Neural cell (in vitro differentiated cells): Measurements from ENCODE around the gene CGNL1. TPM values are rescaled to one million over a fixed set of nuclear protein-coding genes. Genes with fewer than 3 reads are reported as not detected.

Source experiments
- H2AFZ ChIP-seq: fragments of 200-600, 300-800 bp; sonication (generic), shearing (Covaris generic); 2 replicates; pipeline ENCODE4 v1.6.0; 2014; ENCODE audit warnings: low read depth, mild to moderate bottlenecking, antibody characterized with exemption, low read length, moderate library complexity
- H3F3A ChIP-seq: fragments of 200-600 bp; shearing (Covaris generic); 2 replicates; pipeline ENCODE4 v1.6.1; 2016; ENCODE audit warnings: mild to moderate bottlenecking, moderate library complexity, mixed read lengths, antibody characterized with exemption, low read length; ENCODE audit not compliant: insufficient read depth, poor library complexity, severe bottlenecking
- H3K27ac ChIP-seq: fragments of 200-600, 300-800 bp; sonication (generic), shearing (Covaris generic); 2 replicates; pipeline ENCODE4 v1.5.1; 2014; ENCODE audit warnings: mild to moderate bottlenecking, low read length, moderate library complexity
- H3K27me3 ChIP-seq: fragments of 300-800, 200-600 bp; sonication (generic), shearing (Covaris generic); 2 replicates; pipeline ENCODE4 v1.6.0; 2014; ENCODE audit warnings: mild to moderate bottlenecking, low read depth, low read length, moderate library complexity; ENCODE audit not compliant: insufficient read depth
- H3K36me3 ChIP-seq: fragments of 300-800, 200-600 bp; sonication (generic), shearing (Covaris generic); 2 replicates; pipeline ENCODE4 v1.5.1; 2014; ENCODE audit warnings: mild to moderate bottlenecking, antibody characterized with exemption, low read length, moderate library complexity; ENCODE audit not compliant: insufficient read depth
- H3K4me2 ChIP-seq: fragments of 300-800, 200-600 bp; sonication (generic), shearing (Covaris generic); 2 replicates; pipeline ENCODE4 v1.6.0; 2014; ENCODE audit warnings: mild to moderate bottlenecking, low read length
- H3K4me3 ChIP-seq: fragments of 300-800, 200-600 bp; sonication (generic), shearing (Covaris generic); 2 replicates; pipeline ENCODE4 v1.5.1; 2014; ENCODE audit warnings: mild to moderate bottlenecking, low read length, moderate library complexity
- H3K79me2 ChIP-seq: fragments of 200-600 bp; shearing (Covaris generic); replicated peaks from 2 replicates; pipeline ENCODE4 v1.6.0; 2014; ENCODE audit warnings: mild to moderate bottlenecking, low read length, moderate library complexity; ENCODE audit not compliant: insufficient read depth
- H3K9ac ChIP-seq: fragments of 300-800, 200-600 bp; sonication (generic), shearing (Covaris generic); 2 replicates; pipeline ENCODE4 v1.6.1; 2016; ENCODE audit warnings: mild to moderate bottlenecking, low read length, mixed read lengths
- H3K9me2 ChIP-seq: fragments of 200-600 bp; shearing (Covaris generic); 2 replicates; pipeline ENCODE4 v1.6.1; 2016; ENCODE audit warnings: mild to moderate bottlenecking, low read length, mixed read lengths; ENCODE audit not compliant: insufficient read depth
- H3K9me3 ChIP-seq: fragments of 200-600, 300-800 bp; sonication (generic), shearing (Covaris generic); 2 replicates; pipeline ENCODE4 v1.6.1; 2016; ENCODE audit warnings: mild to moderate bottlenecking, mixed run types, low read length, moderate library complexity, mixed read lengths
- H4K20me1 ChIP-seq: fragments of 200-600 bp; shearing (Covaris generic); 2 replicates; pipeline ENCODE4 v1.6.1; 2016; ENCODE audit warnings: mild to moderate bottlenecking, mixed run types; ENCODE audit not compliant: insufficient read depth
- EP300 ChIP-seq: fragments of 450-650 bp; conservative IDR thresholded peaks from 2 replicates; pipeline ENCODE4 v1.6.1; 2014; ENCODE audit warnings: antibody characterized with exemption, mild to moderate bottlenecking, moderate library complexity; ENCODE audit not compliant: poor library complexity, severe bottlenecking
- EZH2 ChIP-seq: fragments of 200-600, 300-800 bp; shearing (Covaris generic), sonication (generic); IDR thresholded peaks from 2 replicates; pipeline ENCODE4 v1.6.1; 2014; ENCODE audit warnings: antibody characterized with exemption, low read length, borderline replicate concordance, mild to moderate bottlenecking; ENCODE audit not compliant: insufficient read depth, poor library complexity, severe bottlenecking
- MXI1 ChIP-seq: fragments of 450-650 bp; conservative IDR thresholded peaks from 2 replicates; pipeline ENCODE4 v1.6.1; 2014; ENCODE audit warnings: antibody characterized with exemption, mild to moderate bottlenecking; ENCODE audit not compliant: poor library complexity, severe bottlenecking
- POLR2AphosphoS5 ChIP-seq: IDR thresholded peaks from 2 replicates; pipeline ENCODE4 v1.6.1; 2012
- RAD21 ChIP-seq: fragments of 450-650 bp; conservative IDR thresholded peaks from 2 replicates; pipeline ENCODE4 v1.6.1; 2014; ENCODE audit warnings: antibody characterized with exemption, mild to moderate bottlenecking, moderate library complexity
- REST ChIP-seq: IDR thresholded peaks from 2 replicates; pipeline ENCODE4 v1.6.1; 2012; ENCODE audit warnings: borderline replicate concordance
- SMC3 ChIP-seq: fragments of 450-650 bp; conservative IDR thresholded peaks from 2 replicates; pipeline ENCODE4 v1.6.1; 2014; ENCODE audit warnings: antibody characterized with exemption, mild to moderate bottlenecking, moderate library complexity; ENCODE audit not compliant: poor library complexity
- TAF1 ChIP-seq: IDR thresholded peaks from 2 replicates; pipeline ENCODE4 v1.6.1; 2012; ENCODE audit warnings: low read depth
- polyA plus RNA-seq: library from polyadenylated mRNA; depleted of rRNA; stranded (reverse); fragments of >200 nt; gene quantifications from 2 replicates; pipeline ENCODE4 v1.2.3, GENCODE V29; 2014
- TF ChIP-seq, protein P1 (sequence below): fragments of 450-650 bp; IDR thresholded peaks from 2 replicates; pipeline ENCODE4 v1.5.1; 2014; ENCODE audit warnings: antibody characterized with exemption, mild to moderate bottlenecking, moderate library complexity; ENCODE audit not compliant: poor library complexity, severe bottlenecking

Gene CGNL1
- polyA plus RNA-seq, 1 donor from 2014 or later, result 0.26 TPM

- Histone ChIP-seq H3K27ac (no peak overlapping the region), H3K9ac (no peak overlapping the region), H3K79me2 (no peaks in the 10 kb centered on the region), H3K9me3 (no peaks in the 10 kb centered on the region), H3K4me3 (no peak overlapping the region), H2AFZ (no peak overlapping the region), H3F3A (no peaks in the 10 kb centered on the region), H3K36me3 (no peaks in the 10 kb centered on the region), H3K27me3 (no peaks in the 10 kb centered on the region), H4K20me1 (no peaks in the 10 kb centered on the region), H3K9me2 (no peaks in the 10 kb centered on the region), H3K4me2 (no peak overlapping the region)
- TF ChIP-seq SMC3 (no peak), TAF1 (no peak), EZH2 (no peak), RAD21 (no peak), POLR2AphosphoS5 (no peak), EP300 (no peak), MXI1 (no peak), REST (no peak)
- TF ChIP-seq, protein P1, sequence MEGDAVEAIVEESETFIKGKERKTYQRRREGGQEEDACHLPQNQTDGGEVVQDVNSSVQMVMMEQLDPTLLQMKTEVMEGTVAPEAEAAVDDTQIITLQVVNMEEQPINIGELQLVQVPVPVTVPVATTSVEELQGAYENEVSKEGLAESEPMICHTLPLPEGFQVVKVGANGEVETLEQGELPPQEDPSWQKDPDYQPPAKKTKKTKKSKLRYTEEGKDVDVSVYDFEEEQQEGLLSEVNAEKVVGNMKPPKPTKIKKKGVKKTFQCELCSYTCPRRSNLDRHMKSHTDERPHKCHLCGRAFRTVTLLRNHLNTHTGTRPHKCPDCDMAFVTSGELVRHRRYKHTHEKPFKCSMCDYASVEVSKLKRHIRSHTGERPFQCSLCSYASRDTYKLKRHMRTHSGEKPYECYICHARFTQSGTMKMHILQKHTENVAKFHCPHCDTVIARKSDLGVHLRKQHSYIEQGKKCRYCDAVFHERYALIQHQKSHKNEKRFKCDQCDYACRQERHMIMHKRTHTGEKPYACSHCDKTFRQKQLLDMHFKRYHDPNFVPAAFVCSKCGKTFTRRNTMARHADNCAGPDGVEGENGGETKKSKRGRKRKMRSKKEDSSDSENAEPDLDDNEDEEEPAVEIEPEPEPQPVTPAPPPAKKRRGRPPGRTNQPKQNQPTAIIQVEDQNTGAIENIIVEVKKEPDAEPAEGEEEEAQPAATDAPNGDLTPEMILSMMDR, result no peak
Observed at GRCh38 chr15:57363661-57364060, 12.6 kb upstream of the CGNL1 start.

DNA sequence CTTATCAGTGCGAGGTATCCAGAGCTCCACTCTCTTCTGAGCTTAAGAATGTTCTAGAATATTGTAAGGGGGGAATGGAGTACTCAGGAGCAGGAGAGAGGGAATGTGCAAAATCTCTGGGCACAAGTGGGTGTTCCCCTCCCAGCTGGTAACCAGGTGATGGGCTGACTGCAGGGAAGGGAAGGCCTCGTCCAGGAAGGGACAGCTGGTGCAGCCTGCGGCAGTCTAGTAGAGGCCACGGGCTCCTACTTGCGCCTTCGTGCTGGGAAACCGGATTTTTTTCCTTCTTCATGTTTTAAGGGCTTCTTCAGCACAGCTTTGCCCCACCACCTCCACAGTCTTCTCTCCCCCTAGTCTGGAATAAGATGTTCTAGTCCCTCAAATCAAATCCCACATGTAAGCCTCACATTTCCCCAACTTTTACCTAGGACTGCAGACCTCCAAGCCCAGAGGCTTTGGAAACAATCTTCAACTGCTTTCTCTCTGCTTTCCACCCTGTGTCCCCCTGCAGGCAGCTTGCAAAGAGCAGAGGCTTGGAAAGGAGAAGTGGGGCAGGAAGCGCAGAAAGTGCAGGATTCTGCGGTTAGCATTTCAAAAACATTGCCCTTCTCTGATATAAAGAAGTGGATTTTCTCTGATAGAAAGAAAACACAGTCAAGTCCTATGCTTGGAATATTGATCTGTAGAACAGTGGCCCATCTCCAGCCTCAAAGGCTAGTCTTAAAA is 11.9 kb upstream of the CGNL1 start:
- H3K9me3 ChIP-seq, result no peaks in the 10 kb centered on the region
- no peak overlapping the region for H3K4me3 ChIP-seq
- H3K27ac ChIP-seq, result no peak overlapping the region
- H3K27me3 ChIP-seq, result no peaks in the 10 kb centered on the region
- H3K36me3 ChIP-seq, result no peaks in the 10 kb centered on the region
- H3K9ac ChIP-seq, result no peak overlapping the region
- no peaks in the 10 kb centered on the region for H4K20me1 ChIP-seq
- H3F3A ChIP-seq, result no peaks in the 10 kb centered on the region
- H3K4me2 ChIP-seq, result no peak overlapping the region
- no peaks in the 10 kb centered on the region for H3K9me2 ChIP-seq
- H3K79me2 ChIP-seq, result no peaks in the 10 kb centered on the region
- H2AFZ ChIP-seq, result no peak overlapping the region
- TF ChIP-seq, protein P1, result no peak
- no peak for TF ChIP-seq SMC3
- TF ChIP-seq RAD21, result no peak
- TF ChIP-seq EZH2, result no peak
- TF ChIP-seq POLR2AphosphoS5, result no peak
- no peak for TF ChIP-seq MXI1
- no peak for TF ChIP-seq REST
- no peak for TF ChIP-seq TAF1
- no peak for TF ChIP-seq EP300
